ENCODE measurements around the gene TGM6. TPM values are rescaled to one million over a fixed set of nuclear protein-coding genes. Genes with fewer than 3 reads are reported as not detected.

The TGM6 gene
- total RNA-seq, 3 donors from 2014 or later = not detected

DNA sequence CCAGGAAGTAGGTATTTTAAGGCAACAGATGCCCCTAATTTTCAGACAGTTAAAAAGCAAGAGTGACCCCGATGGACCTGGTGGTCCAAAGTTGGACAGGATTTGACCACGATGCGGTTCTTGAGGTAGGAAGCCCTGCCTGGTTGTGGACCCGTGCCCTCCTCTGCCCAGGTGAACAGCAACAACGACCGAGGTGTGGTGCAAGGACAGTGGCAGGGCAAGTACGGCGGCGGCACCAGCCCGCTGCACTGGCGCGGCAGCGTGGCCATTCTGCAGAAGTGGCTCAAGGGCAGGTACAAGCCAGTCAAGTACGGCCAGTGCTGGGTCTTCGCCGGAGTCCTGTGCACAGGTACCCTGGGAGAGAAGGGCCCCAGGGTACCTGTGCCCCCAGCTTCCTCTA, 18.7 kb downstream of the TGM6 start:
- TF ChIP-seq, protein P1, sequence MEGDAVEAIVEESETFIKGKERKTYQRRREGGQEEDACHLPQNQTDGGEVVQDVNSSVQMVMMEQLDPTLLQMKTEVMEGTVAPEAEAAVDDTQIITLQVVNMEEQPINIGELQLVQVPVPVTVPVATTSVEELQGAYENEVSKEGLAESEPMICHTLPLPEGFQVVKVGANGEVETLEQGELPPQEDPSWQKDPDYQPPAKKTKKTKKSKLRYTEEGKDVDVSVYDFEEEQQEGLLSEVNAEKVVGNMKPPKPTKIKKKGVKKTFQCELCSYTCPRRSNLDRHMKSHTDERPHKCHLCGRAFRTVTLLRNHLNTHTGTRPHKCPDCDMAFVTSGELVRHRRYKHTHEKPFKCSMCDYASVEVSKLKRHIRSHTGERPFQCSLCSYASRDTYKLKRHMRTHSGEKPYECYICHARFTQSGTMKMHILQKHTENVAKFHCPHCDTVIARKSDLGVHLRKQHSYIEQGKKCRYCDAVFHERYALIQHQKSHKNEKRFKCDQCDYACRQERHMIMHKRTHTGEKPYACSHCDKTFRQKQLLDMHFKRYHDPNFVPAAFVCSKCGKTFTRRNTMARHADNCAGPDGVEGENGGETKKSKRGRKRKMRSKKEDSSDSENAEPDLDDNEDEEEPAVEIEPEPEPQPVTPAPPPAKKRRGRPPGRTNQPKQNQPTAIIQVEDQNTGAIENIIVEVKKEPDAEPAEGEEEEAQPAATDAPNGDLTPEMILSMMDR (IDR thresholded peaks at IDR 0.05) = no peak
- TF ChIP-seq POLR2AphosphoS5 (IDR thresholded peaks at IDR 0.05) (no peak), POLR2A (IDR thresholded peaks at IDR 0.05) (no peak)
- no peaks in the 10 kb centered on the region for H3K4me1 ChIP-seq
- no peaks in the 10 kb centered on the region for H3K27me3 ChIP-seq
- no peak overlapping the region for H3K27ac ChIP-seq
- no peak overlapping the region for H3K4me3 ChIP-seq
- H3K9me3 ChIP-seq = peaks cover 2 to 9% of the 10 kb centered on the region in 2 donors
- intact Hi-C loops (cut with DNase I; ENCODE audit: low total_unique reads) = no loop called here
- H3K36me3 ChIP-seq = no peaks in the 10 kb centered on the region
- DNase-seq (ENCODE audit: low spot score in 2 of 2) = no peak

DNA sequence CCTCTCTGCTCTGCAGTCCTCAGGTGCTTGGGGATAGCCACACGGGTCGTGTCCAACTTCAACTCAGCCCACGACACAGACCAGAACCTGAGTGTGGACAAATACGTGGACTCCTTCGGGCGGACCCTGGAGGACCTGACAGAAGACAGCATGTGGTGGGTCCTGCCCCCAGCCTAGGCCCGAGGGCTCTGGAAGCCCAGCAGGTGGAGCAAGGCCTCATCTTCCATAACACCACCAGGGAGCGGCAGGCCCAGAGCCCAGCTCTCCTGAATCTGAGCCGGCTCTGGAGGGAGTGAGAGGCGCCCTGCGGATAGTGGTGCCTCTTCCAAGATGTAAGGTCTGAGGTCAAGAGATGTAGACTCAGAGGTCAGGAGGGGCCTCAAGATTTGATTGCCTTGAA, 19.6 kb downstream of the TGM6 start:
- intact Hi-C loops (cut with DNase I; ENCODE audit: low total_unique reads) = loop anchor here (10.0 kb wide), 1 partner anchor 1785 kb away; the partner anchor contains the start of gene TCF15
- no peak for DNase-seq (ENCODE audit: low spot score in 2 of 2)
- Histone ChIP-seq H3K9me3 (peaks cover 11 to 18% of the 10 kb centered on the region in 2 donors), H3K4me1 (no peaks in the 10 kb centered on the region), H3K36me3 (no peaks in the 10 kb centered on the region), H3K27me3 (no peaks in the 10 kb centered on the region), H3K27ac (no peak overlapping the region), H3K4me3 (no peak overlapping the region)
- TF ChIP-seq, protein P1 (IDR thresholded peaks at IDR 0.05) = no peak
- TF ChIP-seq POLR2A (IDR thresholded peaks at IDR 0.05) (no peak), POLR2AphosphoS5 (IDR thresholded peaks at IDR 0.05) (no peak)

DNA sequence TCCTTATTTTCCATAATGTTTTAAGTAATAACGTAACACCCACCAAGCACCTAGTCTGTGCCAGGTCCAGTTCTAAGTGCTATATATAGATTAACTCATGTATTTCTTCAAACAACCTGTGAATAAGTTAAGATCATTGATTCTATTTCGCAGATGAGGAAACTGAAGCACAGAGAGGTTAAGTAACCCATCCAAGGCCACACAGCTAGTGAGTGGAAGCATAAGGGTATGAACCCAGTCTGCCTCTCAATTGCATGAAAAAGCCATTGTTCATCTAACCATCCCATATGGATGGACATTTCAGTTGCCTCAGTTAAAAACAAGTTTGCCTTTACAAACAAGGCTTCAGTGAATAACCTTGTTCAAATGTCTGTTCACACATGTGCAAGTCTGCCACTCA, 20.8 kb downstream of the TGM6 start:
- no peak for DNase-seq (ENCODE audit: low spot score in 2 of 2)
- intact Hi-C loops (cut with DNase I; ENCODE audit: low total_unique reads) = loop anchor here (10.0 kb wide), 1 partner anchor 1787 kb away; the partner anchor contains the start of gene TCF15
- Histone ChIP-seq H3K4me1 (no peaks in the 10 kb centered on the region), H3K9me3 (peaks cover 14 to 20% of the 10 kb centered on the region in 2 donors), H3K36me3 (no peaks in the 10 kb centered on the region), H3K27ac (no peak overlapping the region), H3K27me3 (no peaks in the 10 kb centered on the region), H3K4me3 (no peak overlapping the region)
- TF ChIP-seq POLR2A (IDR thresholded peaks at IDR 0.05) = no peak
- TF ChIP-seq, protein P1 (IDR thresholded peaks at IDR 0.05) = no peak
- TF ChIP-seq POLR2AphosphoS5 (IDR thresholded peaks at IDR 0.05) = no peak

DNA sequence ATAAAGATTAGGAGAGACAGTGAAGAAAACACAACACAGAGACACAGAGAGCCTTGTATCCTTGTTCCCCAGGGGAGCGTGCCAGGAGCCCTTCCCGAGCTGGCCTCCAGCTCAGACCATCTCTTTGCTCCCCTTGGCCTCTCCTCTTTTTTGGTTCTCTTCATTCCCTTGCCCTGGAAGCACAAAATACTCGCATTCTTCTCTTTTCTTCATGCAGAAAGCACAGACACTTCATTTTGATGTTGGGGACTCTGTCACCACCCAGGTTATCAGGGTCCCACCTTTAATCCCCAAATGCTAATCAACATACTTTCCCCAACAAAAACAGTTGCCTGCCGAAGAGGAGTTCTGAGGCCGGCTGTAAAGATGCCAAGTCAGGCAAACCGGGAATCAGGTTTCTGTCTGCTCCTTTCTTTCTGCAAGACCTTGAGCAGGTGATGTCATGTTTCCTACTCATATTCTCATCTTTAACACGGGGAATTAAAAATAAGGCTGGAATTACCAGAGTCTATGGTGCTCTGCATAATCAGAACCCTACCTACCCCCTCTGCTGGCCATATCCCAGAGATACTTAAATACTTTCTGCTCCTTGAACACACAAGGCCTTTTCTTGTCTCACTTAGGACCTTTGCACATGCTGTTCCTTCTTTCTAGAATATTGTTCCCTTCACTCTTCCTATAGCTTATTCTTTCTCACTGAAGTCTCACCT, 21.7 kb downstream of the TGM6 start:
- no peak for DNase-seq (ENCODE audit: low spot score in 2 of 2)
- Histone ChIP-seq H3K27me3 (no peaks in the 10 kb centered on the region), H3K36me3 (no peaks in the 10 kb centered on the region), H3K4me3 (no peak overlapping the region), H3K27ac (no peak overlapping the region), H3K4me1 (no peaks in the 10 kb centered on the region), H3K9me3 (peaks cover 14 to 20% of the 10 kb centered on the region in 2 donors)
- TF ChIP-seq POLR2A (IDR thresholded peaks at IDR 0.05) (no peak), POLR2AphosphoS5 (IDR thresholded peaks at IDR 0.05) (no peak)
- TF ChIP-seq, protein P1 (IDR thresholded peaks at IDR 0.05) = no peak
- intact Hi-C loops (cut with DNase I; ENCODE audit: low total_unique reads) = loop anchor here (10.0 kb wide), 1 partner anchor 1788 kb away; the partner anchor contains the start of gene TCF15

DNA sequence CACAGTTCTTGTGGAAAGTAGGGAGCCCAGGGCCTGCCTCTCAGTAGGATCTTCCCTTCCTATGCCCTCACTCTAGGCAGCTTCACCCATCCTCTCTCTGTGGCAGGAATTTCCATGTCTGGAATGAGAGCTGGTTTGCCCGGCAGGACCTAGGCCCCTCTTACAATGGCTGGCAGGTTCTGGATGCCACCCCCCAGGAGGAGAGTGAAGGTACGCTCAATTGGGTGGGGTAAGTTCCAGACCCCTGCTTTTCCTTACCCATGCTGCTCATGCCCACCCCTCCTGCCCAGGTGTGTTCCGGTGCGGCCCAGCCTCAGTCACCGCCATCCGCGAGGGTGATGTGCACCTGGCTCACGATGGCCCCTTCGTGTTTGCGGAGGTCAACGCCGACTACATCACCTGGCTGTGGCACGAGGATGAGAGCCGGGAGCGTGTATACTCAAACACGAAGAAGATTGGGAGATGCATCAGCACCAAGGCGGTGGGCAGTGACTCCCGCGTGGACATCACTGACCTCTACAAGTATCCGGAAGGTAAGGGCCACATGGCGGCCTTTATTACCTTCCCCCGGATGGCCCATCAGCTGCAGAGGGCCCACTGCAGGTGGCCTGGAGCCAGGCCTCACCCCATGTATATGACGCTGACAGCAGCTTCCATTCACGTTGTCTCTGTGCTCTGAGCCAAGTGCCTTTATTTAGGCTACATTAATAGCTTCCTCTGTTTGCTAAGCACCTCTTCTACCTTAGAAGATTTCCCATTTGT, 22.8 kb downstream of the TGM6 start:
- DNase-seq (ENCODE audit: low spot score in 2 of 2) = no peak

More for the DNA sequence above, 22.8 kb downstream of the TGM6 start:
- intact Hi-C loops (cut with DNase I; ENCODE audit: low total_unique reads) = loop anchor here (10.0 kb wide), 1 partner anchor 1789 kb away; the partner anchor contains the start of gene TCF15
- Histone ChIP-seq H3K27me3 (no peaks in the 10 kb centered on the region), H3K9me3 (peaks cover 14% of the 10 kb centered on the region in 2 donors), H3K36me3 (no peaks in the 10 kb centered on the region), H3K4me1 (no peaks in the 10 kb centered on the region), H3K27ac (no peak overlapping the region), H3K4me3 (no peak overlapping the region)
- TF ChIP-seq POLR2A (IDR thresholded peaks at IDR 0.05) (no peak), POLR2AphosphoS5 (IDR thresholded peaks at IDR 0.05) (no peak)
- TF ChIP-seq, protein P1 (IDR thresholded peaks at IDR 0.05) = no peak

All from breast epithelium (tissue), 4 donors.